ENCODE data around the gene TNNT3.

TNNT3 gene

GRCh38 chr11:1928470-1928890, 9.0 kb downstream of the TNNT3 start:
- DNase-seq (ENCODE audit: low read depth): no peak

GRCh38 chr11:1928891-1929541, 9.5 kb downstream of the TNNT3 start:
- no peak for TF ChIP-seq CTCF (IDR thresholded peaks at IDR 0.05; ENCODE audit: low read depth, low read length, missing control alignments)
- no peak overlapping the region for H3K4me3 ChIP-seq (ENCODE audit: low read depth, low read length)
- DNase-seq (ENCODE audit: low read depth): no peak
- in situ Hi-C loops (cut with HindIII; ENCODE audit: low sequenced_read_pairs): no loop called here

More at GRCh38 chr11:1928470-1928890, 9.0 kb downstream of the TNNT3 start:
- no peak overlapping the region for H3K4me3 ChIP-seq (ENCODE audit: low read depth, low read length)
- TF ChIP-seq CTCF (IDR thresholded peaks at IDR 0.05; ENCODE audit: low read depth, low read length, missing control alignments): no peak
- in situ Hi-C loops (cut with HindIII; ENCODE audit: low sequenced_read_pairs): no loop called here

- TF ChIP-seq CTCF (IDR thresholded peaks at IDR 0.05; ENCODE audit: low read depth, low read length, missing control alignments): no peak
Observed at GRCh38 chr11:1929621-1930461, 10.3 kb downstream of the TNNT3 start.

DNA sequence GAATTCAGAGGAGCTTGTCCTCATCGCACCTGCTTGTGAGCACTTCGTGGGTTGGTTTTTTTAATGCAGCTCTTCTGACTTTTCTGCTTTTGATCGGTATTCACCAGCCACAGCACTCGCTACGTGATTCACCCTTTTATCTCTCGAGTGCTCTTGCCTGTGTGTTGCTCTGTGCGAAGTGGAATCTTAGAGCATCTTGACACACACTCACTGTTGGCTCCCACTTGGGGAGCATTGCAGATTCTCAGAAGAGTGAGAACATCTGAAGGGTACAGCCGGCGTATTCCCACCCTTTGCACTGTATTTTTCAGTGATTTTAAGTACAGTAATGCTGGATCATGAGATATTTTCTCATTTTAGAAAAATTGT, 10.9 kb downstream of the TNNT3 start:
- H3K4me3 ChIP-seq (ENCODE audit: low read depth, low read length): no peak overlapping the region
- in situ Hi-C loops (cut with HindIII; ENCODE audit: low sequenced_read_pairs): no loop called here
- no peak for TF ChIP-seq CTCF (IDR thresholded peaks at IDR 0.05; ENCODE audit: low read depth, low read length, missing control alignments)
- no peak for DNase-seq (ENCODE audit: low read depth)

More at GRCh38 chr11:1929621-1930461, 10.3 kb downstream of the TNNT3 start:
- in situ Hi-C loops (cut with HindIII; ENCODE audit: low sequenced_read_pairs): no loop called here
- H3K4me3 ChIP-seq (ENCODE audit: low read depth, low read length): no peak overlapping the region
- DNase-seq (ENCODE audit: low read depth): no peak

- TF ChIP-seq CTCF (IDR thresholded peaks at IDR 0.05; ENCODE audit: low read depth, low read length, missing control alignments): no peak
- H3K4me3 ChIP-seq (ENCODE audit: low read depth, low read length): no peak overlapping the region
- in situ Hi-C loops (cut with HindIII; ENCODE audit: low sequenced_read_pairs): no loop called here
- no peak for DNase-seq (ENCODE audit: low read depth)
Observed at GRCh38 chr11:1931341-1932104, 12.0 kb downstream of the TNNT3 start.

GRCh38 chr11:1932105-1932480, 12.6 kb downstream of the TNNT3 start:
- DNase-seq (ENCODE audit: low read depth): no peak
- no peak overlapping the region for H3K4me3 ChIP-seq (ENCODE audit: low read depth, low read length)
- in situ Hi-C loops (cut with HindIII; ENCODE audit: low sequenced_read_pairs): no loop called here
- no peak for TF ChIP-seq CTCF (IDR thresholded peaks at IDR 0.05; ENCODE audit: low read depth, low read length, missing control alignments)
